CD4-positive, alpha-beta T cell treated with Interleukin-15 for 1 hour (primary cell): ENCODE results near the gene ZMAT3.
"Not testable (repeated sequence)": the region's sequence is repeated elsewhere in the genome, so short reads cannot be mapped to it uniquely, and the experiment has no call there.

ENCODE experiments used
- DNase-seq: peaks from one replicate; pipeline ENCODE4 v3.0.0-alpha.2; 2020

The ZMAT3 gene

GRCh38 chr3:179071323-179072099 is at the start of gene ZMAT3:
TSS of gene ZMAT3 (minus strand) at chr3:179071809. CDS start at chr3:179067752, 4,057 bp downstream.
- peak; percentile 87 for DNase-seq

- no peak for DNase-seq
Measured at GRCh38 chr3:179116816-179117215, 45.2 kb upstream of the ZMAT3 start.

GRCh38 chr3:179115444-179115843 is 43.8 kb upstream of the ZMAT3 start:
- not testable (repeated sequence) for DNase-seq

GRCh38 chr3:179113903-179114302 is 42.3 kb upstream of the ZMAT3 start:
- DNase-seq: no peak

GRCh38 chr3:179108086-179108485 is 36.5 kb upstream of the ZMAT3 start:
- DNase-seq: no peak

- no peak for DNase-seq
Measured at GRCh38 chr3:179107617-179108016, 36.0 kb upstream of the ZMAT3 start.

- DNase-seq: no peak
Measured at GRCh38 chr3:179105881-179106280, 34.3 kb upstream of the ZMAT3 start.

GRCh38 chr3:179100652-179101051 is 29.0 kb upstream of the ZMAT3 start:
- no peak for DNase-seq

GRCh38 chr3:179098388-179099077 is 26.9 kb upstream of the ZMAT3 start:
- DNase-seq: no peak

- no peak for DNase-seq
Measured at GRCh38 chr3:179093807-179094206, 22.2 kb upstream of the ZMAT3 start.

- no peak for DNase-seq
Measured at GRCh38 chr3:179091113-179091512, 19.5 kb upstream of the ZMAT3 start.

- no peak for DNase-seq
Measured at GRCh38 chr3:179088306-179088705, 16.7 kb upstream of the ZMAT3 start.

GRCh38 chr3:179083977-179084376 is 12.4 kb upstream of the ZMAT3 start:
- no peak for DNase-seq

- DNase-seq: no peak
Measured at GRCh38 chr3:179082416-179082815, 10.8 kb upstream of the ZMAT3 start.

GRCh38 chr3:179081885-179082284 is 10.3 kb upstream of the ZMAT3 start:
- DNase-seq: no peak

GRCh38 chr3:179079537-179079936 is 7.9 kb upstream of the ZMAT3 start:
- DNase-seq: no peak

- DNase-seq: no peak
Measured at GRCh38 chr3:179076243-179077027, 4.8 kb upstream of the ZMAT3 start.

GRCh38 chr3:179074656-179075055 is 3.0 kb upstream of the ZMAT3 start:
- peak; percentile 24 for DNase-seq

- no peak for DNase-seq
Measured at GRCh38 chr3:179073816-179074215, 2.2 kb upstream of the ZMAT3 start.

- peak; percentile 45 for DNase-seq
Measured at GRCh38 chr3:179072100-179072438, 460 bp upstream of the ZMAT3 start.

- no peak for DNase-seq
Measured at GRCh38 chr3:179071027-179071322, 634 bp downstream of the ZMAT3 start.

GRCh38 chr3:179069762-179070390 is 1.7 kb downstream of the ZMAT3 start:
- DNase-seq: no peak

- DNase-seq: no peak
Measured at GRCh38 chr3:179068779-179069530, 2.7 kb downstream of the ZMAT3 start.
